Measurements from ENCODE around the gene MSN.

GRCh38 chrX:65671286-65671685 is 3.8 kb downstream of the MSN start:
- TF ChIP-seq ZFAT (CRISPR knock-in tag; conservative IDR thresholded peaks at IDR 0.05), result no peak
- no peak for TF ChIP-seq REST (IDR thresholded peaks at IDR 0.05; ENCODE audit: borderline replicate concordance in 1 of 2, low read depth in 1 of 2, low read length in 2 of 2)
- TF ChIP-seq NR2F1 (CRISPR knock-in tag; IDR thresholded peaks at IDR 0.05), result no peak
- no peak for TF ChIP-seq NR2C2 (CRISPR knock-in tag; IDR thresholded peaks at IDR 0.05; ENCODE audit: borderline replicate concordance)
- no peak for TF ChIP-seq FOXA3 (CRISPR knock-in tag; IDR thresholded peaks at IDR 0.05)
- no peak for TF ChIP-seq HIVEP1 (CRISPR knock-in tag; IDR thresholded peaks at IDR 0.05)
- TF ChIP-seq SIX4 (CRISPR knock-in tag; IDR thresholded peaks at IDR 0.05), result no peak
- TF ChIP-seq ZFX (CRISPR knock-in tag; IDR thresholded peaks at IDR 0.05; ENCODE audit: low read depth), result no peak
- TF ChIP-seq SIN3A (IDR thresholded peaks at IDR 0.05; ENCODE audit: borderline replicate concordance, low read depth, low read length), result no peak
- TF ChIP-seq ZNF160 (CRISPR knock-in tag; IDR thresholded peaks at IDR 0.05), result no peak

Data from HepG2 (cell line).